ENCODE results near the gene MALT1.
A peak's percentile ranks its signal among the peaks of the same experiment; 100 is the strongest.
"Not testable (repeated sequence)": the region's sequence is repeated elsewhere in the genome, so short reads cannot be mapped to it uniquely, and the experiment has no call there.

Gene MALT1

GRCh38 chr18:58645398-58645797 is 25.9 kb upstream of the MALT1 start:
- Histone ChIP-seq H3K4me3 (ENCODE audit: low read length) (no peak overlapping the region), H3K9me3 (replicated peaks; ENCODE audit: insufficient read depth, low read length) (no peaks in the 10 kb centered on the region), H3K27ac (ENCODE audit: low read length) (no peak overlapping the region), H3K4me2 (ENCODE audit: low read depth, low read length) (no peak overlapping the region), H3K4me1 (ENCODE audit: low read length) (peaks cover 18% of the 10 kb centered on the region), H3K36me3 (replicated peaks; ENCODE audit: insufficient read depth, low read length) (no peaks in the 10 kb centered on the region), H4K20me1 (ENCODE audit: insufficient read depth, low read length) (no peaks in the 10 kb centered on the region), H2AFZ (ENCODE audit: low read length) (no peak overlapping the region), H3K9ac (ENCODE audit: low read length) (no peak overlapping the region), H3K27me3 (replicated peaks; ENCODE audit: insufficient read depth, low read length) (no peaks in the 10 kb centered on the region), H3F3A (ENCODE audit: insufficient read depth, low read length) (peaks cover 6% of the 10 kb centered on the region), H3K79me2 (ENCODE audit: low read length) (no peaks in the 10 kb centered on the region), H3K9me2 (replicated peaks; ENCODE audit: insufficient read depth, low read length) (no peaks in the 10 kb centered on the region)
- no peak for DNase-seq
- TF ChIP-seq EZH2phosphoT487 (IDR thresholded peaks at IDR 0.05; ENCODE audit: low read length) (no peak), EZH2 (optimal IDR thresholded peaks at IDR 0.05; ENCODE audit: low read depth, low read length) (no peak)
- TF ChIP-seq, protein P1, sequence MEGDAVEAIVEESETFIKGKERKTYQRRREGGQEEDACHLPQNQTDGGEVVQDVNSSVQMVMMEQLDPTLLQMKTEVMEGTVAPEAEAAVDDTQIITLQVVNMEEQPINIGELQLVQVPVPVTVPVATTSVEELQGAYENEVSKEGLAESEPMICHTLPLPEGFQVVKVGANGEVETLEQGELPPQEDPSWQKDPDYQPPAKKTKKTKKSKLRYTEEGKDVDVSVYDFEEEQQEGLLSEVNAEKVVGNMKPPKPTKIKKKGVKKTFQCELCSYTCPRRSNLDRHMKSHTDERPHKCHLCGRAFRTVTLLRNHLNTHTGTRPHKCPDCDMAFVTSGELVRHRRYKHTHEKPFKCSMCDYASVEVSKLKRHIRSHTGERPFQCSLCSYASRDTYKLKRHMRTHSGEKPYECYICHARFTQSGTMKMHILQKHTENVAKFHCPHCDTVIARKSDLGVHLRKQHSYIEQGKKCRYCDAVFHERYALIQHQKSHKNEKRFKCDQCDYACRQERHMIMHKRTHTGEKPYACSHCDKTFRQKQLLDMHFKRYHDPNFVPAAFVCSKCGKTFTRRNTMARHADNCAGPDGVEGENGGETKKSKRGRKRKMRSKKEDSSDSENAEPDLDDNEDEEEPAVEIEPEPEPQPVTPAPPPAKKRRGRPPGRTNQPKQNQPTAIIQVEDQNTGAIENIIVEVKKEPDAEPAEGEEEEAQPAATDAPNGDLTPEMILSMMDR (IDR thresholded peaks at IDR 0.05; ENCODE audit: low read length), result no peak

DNA sequence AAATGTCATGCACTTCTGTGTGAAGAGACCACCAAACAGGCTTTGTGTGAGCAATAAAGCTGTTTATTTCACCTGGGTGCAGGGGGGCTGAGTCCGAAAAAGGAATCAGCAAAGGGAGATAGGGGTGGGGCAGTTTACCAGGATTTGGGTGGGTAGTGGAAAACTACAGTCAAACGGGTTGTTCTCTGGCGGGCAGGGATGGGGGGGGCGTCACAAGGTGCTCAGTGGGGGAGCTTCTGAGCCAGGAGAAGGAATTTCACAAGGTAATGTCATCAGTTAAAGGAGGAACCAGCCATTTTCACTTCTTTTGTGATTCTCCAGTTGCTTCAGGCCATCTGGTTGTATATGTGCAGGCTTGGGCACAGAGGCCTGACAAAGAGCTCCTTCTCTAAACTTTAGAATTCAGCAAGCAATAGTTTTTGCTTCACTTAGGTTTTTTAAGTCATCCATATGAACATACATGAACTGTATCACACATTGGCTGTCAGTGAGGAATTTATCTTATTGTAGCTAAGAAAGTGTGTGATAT is 24.9 kb upstream of the MALT1 start:
- TF ChIP-seq EZH2 (optimal IDR thresholded peaks at IDR 0.05; ENCODE audit: low read depth, low read length), result no peak
- TF ChIP-seq, protein P1 (IDR thresholded peaks at IDR 0.05; ENCODE audit: low read length), result no peak
- no peak for TF ChIP-seq EZH2phosphoT487 (IDR thresholded peaks at IDR 0.05; ENCODE audit: low read length)
- Histone ChIP-seq H3K36me3 (replicated peaks; ENCODE audit: insufficient read depth, low read length) (no peaks in the 10 kb centered on the region), H3K79me2 (ENCODE audit: low read length) (no peaks in the 10 kb centered on the region), H2AFZ (ENCODE audit: low read length) (no peak overlapping the region), H3K4me3 (ENCODE audit: low read length) (no peak overlapping the region), H3K4me1 (ENCODE audit: low read length) (peaks cover 21% of the 10 kb centered on the region), H3K27me3 (replicated peaks; ENCODE audit: insufficient read depth, low read length) (no peaks in the 10 kb centered on the region), H3K9ac (ENCODE audit: low read length) (no peak overlapping the region), H3K9me2 (replicated peaks; ENCODE audit: insufficient read depth, low read length) (no peaks in the 10 kb centered on the region), H3K9me3 (replicated peaks; ENCODE audit: insufficient read depth, low read length) (no peaks in the 10 kb centered on the region), H4K20me1 (ENCODE audit: insufficient read depth, low read length) (no peaks in the 10 kb centered on the region), H3K4me2 (ENCODE audit: low read depth, low read length) (no peak overlapping the region), H3K27ac (ENCODE audit: low read length) (no peak overlapping the region), H3F3A (ENCODE audit: insufficient read depth, low read length) (peaks cover 14% of the 10 kb centered on the region)
- no peak for DNase-seq

- Histone ChIP-seq H3K27me3 (replicated peaks; ENCODE audit: insufficient read depth, low read length) (no peaks in the 10 kb centered on the region), H3K4me1 (ENCODE audit: low read length) (peaks cover 40% of the 10 kb centered on the region), H2AFZ (ENCODE audit: low read length) (no peak overlapping the region), H3K4me2 (ENCODE audit: low read depth, low read length) (peak overlapping the region; percentile 77), H3F3A (ENCODE audit: insufficient read depth, low read length) (peaks cover 16% of the 10 kb centered on the region), H3K9ac (ENCODE audit: low read length) (peak overlapping the region; percentile 41; the same call in 1 of the 2 replicates), H3K36me3 (replicated peaks; ENCODE audit: insufficient read depth, low read length) (no peaks in the 10 kb centered on the region), H3K9me3 (replicated peaks; ENCODE audit: insufficient read depth, low read length) (no peaks in the 10 kb centered on the region), H3K79me2 (ENCODE audit: low read length) (no peaks in the 10 kb centered on the region), H3K27ac (ENCODE audit: low read length) (peak overlapping the region; percentile 87), H3K4me3 (ENCODE audit: low read length) (peak overlapping the region; percentile 8), H4K20me1 (ENCODE audit: insufficient read depth, low read length) (no peaks in the 10 kb centered on the region), H3K9me2 (replicated peaks; ENCODE audit: insufficient read depth, low read length) (no peaks in the 10 kb centered on the region)
- TF ChIP-seq, protein P1 (IDR thresholded peaks at IDR 0.05; ENCODE audit: low read length), result no peak
- TF ChIP-seq EZH2 (optimal IDR thresholded peaks at IDR 0.05; ENCODE audit: low read depth, low read length), result no peak
- TF ChIP-seq EZH2phosphoT487 (IDR thresholded peaks at IDR 0.05; ENCODE audit: low read length), result no peak
- DNase-seq, result peak; percentile 92
Observed at GRCh38 chr18:58649966-58650816, 21.1 kb upstream of the MALT1 start.

DNA sequence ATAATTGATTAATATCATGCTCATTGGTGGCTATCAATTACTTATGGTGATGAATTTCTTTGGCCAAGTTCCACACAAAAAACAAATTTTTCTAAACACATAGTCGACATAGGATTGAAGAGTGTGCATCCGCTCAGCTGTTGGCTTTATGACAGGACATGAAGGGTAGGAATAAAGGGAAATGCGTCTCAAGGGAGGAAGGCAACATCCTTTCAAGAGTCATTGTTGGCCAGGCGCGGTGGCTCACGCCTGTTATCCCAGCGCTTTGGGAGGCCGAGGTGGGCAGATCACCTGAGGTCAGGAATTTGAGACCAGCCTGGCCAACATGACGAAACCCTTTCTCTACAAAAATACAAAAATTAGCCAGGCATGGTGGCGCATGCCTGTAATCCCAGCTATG is 20.4 kb upstream of the MALT1 start:
- H3K9me2 ChIP-seq (replicated peaks; ENCODE audit: insufficient read depth, low read length); DNase-seq; H2AFZ ChIP-seq (ENCODE audit: low read length); H3K36me3 ChIP-seq (replicated peaks; ENCODE audit: insufficient read depth, low read length); H3K9me3 ChIP-seq (replicated peaks; ENCODE audit: insufficient read depth, low read length); H3K27me3 ChIP-seq (replicated peaks; ENCODE audit: insufficient read depth, low read length); H3K79me2 ChIP-seq (ENCODE audit: low read length); H4K20me1 ChIP-seq (ENCODE audit: insufficient read depth, low read length): not testable (repeated sequence)
- H3K4me3 ChIP-seq (ENCODE audit: low read length), result peak overlapping the region; percentile 8
- H3K4me1 ChIP-seq (ENCODE audit: low read length), result peaks cover 46% of the 10 kb centered on the region
- H3F3A ChIP-seq (ENCODE audit: insufficient read depth, low read length), result peaks cover 16% of the 10 kb centered on the region
- H3K4me2 ChIP-seq (ENCODE audit: low read depth, low read length), result peak overlapping the region; percentile 77
- peak overlapping the region; percentile 87 for H3K27ac ChIP-seq (ENCODE audit: low read length)
- H3K9ac ChIP-seq (ENCODE audit: low read length), result peak overlapping the region; percentile 41; the same call in 1 of the 2 replicates

DNA sequence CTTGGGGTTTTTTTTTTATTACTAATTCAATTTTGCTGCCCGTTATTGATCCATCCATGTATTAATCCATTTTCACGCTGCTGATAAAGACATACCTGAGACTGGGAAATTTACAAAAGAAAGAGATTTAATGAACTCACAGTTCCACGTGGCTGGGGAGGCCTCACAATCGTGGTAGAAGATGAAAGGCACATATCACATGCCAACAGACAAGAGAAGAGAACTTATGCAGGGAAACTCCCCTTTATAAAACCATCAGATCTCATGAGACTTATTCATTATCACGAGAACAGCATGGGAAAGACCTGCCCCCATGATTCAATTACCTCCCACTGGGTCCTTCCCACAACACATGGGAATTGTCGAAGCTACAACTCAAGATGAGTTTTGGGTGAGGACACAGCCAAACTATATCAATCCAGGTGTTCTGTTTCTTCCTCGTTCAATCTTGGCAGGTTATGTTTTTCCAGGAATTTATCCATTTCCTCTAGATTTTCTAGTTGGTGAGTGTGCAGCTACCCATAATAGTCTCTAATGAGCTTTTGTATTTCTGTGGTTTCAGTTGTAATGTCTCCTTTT is 18.0 kb upstream of the MALT1 start:
- not testable (repeated sequence) for H4K20me1 ChIP-seq (ENCODE audit: insufficient read depth, low read length); H3K4me3 ChIP-seq (ENCODE audit: low read length); H3K79me2 ChIP-seq (ENCODE audit: low read length); H3K9me3 ChIP-seq (replicated peaks; ENCODE audit: insufficient read depth, low read length); H3K27me3 ChIP-seq (replicated peaks; ENCODE audit: insufficient read depth, low read length); H3K9ac ChIP-seq (ENCODE audit: low read length); H2AFZ ChIP-seq (ENCODE audit: low read length); H3K27ac ChIP-seq (ENCODE audit: low read length); DNase-seq; H3K36me3 ChIP-seq (replicated peaks; ENCODE audit: insufficient read depth, low read length); H3K9me2 ChIP-seq (replicated peaks; ENCODE audit: insufficient read depth, low read length)
- H3F3A ChIP-seq (ENCODE audit: insufficient read depth, low read length), result peaks cover 35% of the 10 kb centered on the region
- H3K4me1 ChIP-seq (ENCODE audit: low read length), result peaks cover 66% of the 10 kb centered on the region
- peak overlapping the region; percentile 7; the same call in 1 of the 2 replicates for H3K4me2 ChIP-seq (ENCODE audit: low read depth, low read length)
